Peyer's patch (tissue), 4 donors: Measurements from ENCODE around the gene USO1.

Experiments used
- POLR2A ChIP-seq, 2 donors: fragments of 450-650 bp; IDR thresholded peaks; one replicate each; pipeline ENCODE4 v1.5.1; 2017; ENCODE audit warnings: antibody characterized with exemption in 2 of 2, mild to moderate bottlenecking in 2 of 2, moderate library complexity in 2 of 2
- TF ChIP-seq, protein P1 (sequence below), 6 experiments: fragments of 450-650 bp in 4 of 6; fragments of 200-600 bp in 2 of 6; sonication (generic) in 1 of 6; IDR thresholded peaks; one replicate each; pipeline ENCODE4 v1.5.1; 2017 to 2019; ENCODE audit warnings: antibody characterized with exemption in 6 of 6, mild to moderate bottlenecking in 3 of 6, moderate library complexity in 1 of 6

DNA sequence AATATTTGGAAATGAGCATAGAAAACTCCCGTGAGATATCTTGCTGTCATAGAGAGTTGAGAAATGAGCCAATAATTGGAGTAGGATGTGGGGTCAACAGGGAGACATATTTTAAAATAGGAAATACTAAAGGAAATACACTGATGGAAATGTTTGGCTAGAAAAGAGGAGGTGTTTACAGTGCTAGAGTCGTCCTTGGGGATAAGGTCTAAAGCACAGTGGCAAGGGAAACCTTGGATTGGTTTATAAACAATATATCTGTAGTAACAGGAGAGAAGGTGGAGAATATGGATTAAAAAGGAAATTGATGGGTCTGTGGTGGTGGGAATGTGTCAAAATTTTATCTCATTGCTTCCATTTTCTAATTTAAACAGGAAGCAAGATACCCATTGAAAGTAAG, 95.8 kb downstream of the USO1 start:
- TF ChIP-seq, protein P1, sequence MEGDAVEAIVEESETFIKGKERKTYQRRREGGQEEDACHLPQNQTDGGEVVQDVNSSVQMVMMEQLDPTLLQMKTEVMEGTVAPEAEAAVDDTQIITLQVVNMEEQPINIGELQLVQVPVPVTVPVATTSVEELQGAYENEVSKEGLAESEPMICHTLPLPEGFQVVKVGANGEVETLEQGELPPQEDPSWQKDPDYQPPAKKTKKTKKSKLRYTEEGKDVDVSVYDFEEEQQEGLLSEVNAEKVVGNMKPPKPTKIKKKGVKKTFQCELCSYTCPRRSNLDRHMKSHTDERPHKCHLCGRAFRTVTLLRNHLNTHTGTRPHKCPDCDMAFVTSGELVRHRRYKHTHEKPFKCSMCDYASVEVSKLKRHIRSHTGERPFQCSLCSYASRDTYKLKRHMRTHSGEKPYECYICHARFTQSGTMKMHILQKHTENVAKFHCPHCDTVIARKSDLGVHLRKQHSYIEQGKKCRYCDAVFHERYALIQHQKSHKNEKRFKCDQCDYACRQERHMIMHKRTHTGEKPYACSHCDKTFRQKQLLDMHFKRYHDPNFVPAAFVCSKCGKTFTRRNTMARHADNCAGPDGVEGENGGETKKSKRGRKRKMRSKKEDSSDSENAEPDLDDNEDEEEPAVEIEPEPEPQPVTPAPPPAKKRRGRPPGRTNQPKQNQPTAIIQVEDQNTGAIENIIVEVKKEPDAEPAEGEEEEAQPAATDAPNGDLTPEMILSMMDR (IDR thresholded peaks at IDR 0.05): no peak
- TF ChIP-seq POLR2A (IDR thresholded peaks at IDR 0.05): no peak
